Endothelial cell (in vitro differentiated cells): ENCODE measurements around the gene FAR1. TPM values are rescaled to one million over a fixed set of nuclear protein-coding genes. Genes with fewer than 3 reads are reported as not detected.

ENCODE experiments used
- DNase-seq: peaks from one replicate; pipeline ENCODE4 v3.0.0; 2021; ENCODE audit warnings: low spot score
- H3K27ac Mint-ChIP-seq: one replicate; pipeline ENCODE4 v1.8.0; 2021; ENCODE audit warnings: mixed read lengths, inconsistent platforms; ENCODE audit not compliant: unreplicated experiment
- H3K27me3 Mint-ChIP-seq: one replicate; pipeline ENCODE4 v1.8.0; 2021; ENCODE audit warnings: mild to moderate bottlenecking, moderate library complexity, mixed read lengths, inconsistent platforms; ENCODE audit not compliant: unreplicated experiment
- H3K36me3 Mint-ChIP-seq: one replicate; pipeline ENCODE4 v1.8.0; 2021; ENCODE audit warnings: mild to moderate bottlenecking, low read depth, mixed read lengths, inconsistent platforms; ENCODE audit not compliant: unreplicated experiment
- H3K4me1 Mint-ChIP-seq: one replicate; pipeline ENCODE4 v1.8.0; 2021; ENCODE audit warnings: mild to moderate bottlenecking, mixed read lengths, inconsistent platforms; ENCODE audit not compliant: unreplicated experiment
- H3K4me3 Mint-ChIP-seq: one replicate; pipeline ENCODE4 v1.8.0; 2021; ENCODE audit warnings: mild to moderate bottlenecking, mixed read lengths, inconsistent platforms; ENCODE audit not compliant: unreplicated experiment
- H3K9me3 Mint-ChIP-seq: one replicate; pipeline ENCODE4 v1.8.0; 2021; ENCODE audit warnings: mixed read lengths, inconsistent platforms; ENCODE audit not compliant: unreplicated experiment
- CTCF ChIP-seq: fragments of 200-600 bp; sonication (generic); IDR thresholded peaks from one replicate; pipeline ENCODE4 v1.5.0; 2021; ENCODE audit warnings: antibody characterized with exemption; ENCODE audit not compliant: unreplicated experiment
- total RNA-seq: library from RNA; stranded (reverse); fragmentation: NEBNext Ultra II Directional; extraction: Animal tissue kit (Norgen Biotek cat#: 25700); gene quantifications from one replicate; pipeline ENCODE4 v1.2.1, GENCODE V29; 2021; ENCODE audit not compliant: unreplicated experiment

The FAR1 gene
- total RNA-seq, 1 donor from 2014 or later: 77.8 TPM

DNA sequence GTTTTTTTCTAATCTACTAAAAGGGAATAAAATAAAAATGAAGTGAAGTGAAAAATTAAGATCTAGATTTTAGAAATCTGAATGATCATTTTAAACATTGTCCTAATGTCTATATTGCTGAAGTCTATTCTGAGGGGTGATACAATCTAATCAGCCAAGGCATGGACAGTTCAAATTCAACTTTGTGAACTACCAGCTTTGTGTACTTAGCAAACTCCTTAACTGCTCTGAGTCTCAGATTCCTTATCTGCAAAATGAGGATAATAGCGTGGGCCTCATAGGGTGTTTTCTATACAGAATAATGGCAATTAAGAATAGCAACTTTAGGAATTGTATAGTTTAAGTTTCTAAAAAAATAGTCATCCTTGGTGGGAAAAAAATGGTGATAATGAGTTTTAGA, 31.4 kb downstream of the FAR1 start:
- H3K4me1 Mint-ChIP-seq: peaks cover 18% of the 10 kb centered on the region
- no peak overlapping the region for H3K27ac Mint-ChIP-seq
- no peak for TF ChIP-seq CTCF
- H3K27me3 Mint-ChIP-seq: no peaks in the 10 kb centered on the region
- H3K36me3 Mint-ChIP-seq: peaks cover 16% of the 10 kb centered on the region
- DNase-seq: no peak
- H3K9me3 Mint-ChIP-seq: no peaks in the 10 kb centered on the region
- H3K4me3 Mint-ChIP-seq: no peak overlapping the region

GRCh38 chr11:13701506-13701905, 33.0 kb downstream of the FAR1 start:
- H3K27ac Mint-ChIP-seq: no peak overlapping the region
- DNase-seq: no peak

DNA sequence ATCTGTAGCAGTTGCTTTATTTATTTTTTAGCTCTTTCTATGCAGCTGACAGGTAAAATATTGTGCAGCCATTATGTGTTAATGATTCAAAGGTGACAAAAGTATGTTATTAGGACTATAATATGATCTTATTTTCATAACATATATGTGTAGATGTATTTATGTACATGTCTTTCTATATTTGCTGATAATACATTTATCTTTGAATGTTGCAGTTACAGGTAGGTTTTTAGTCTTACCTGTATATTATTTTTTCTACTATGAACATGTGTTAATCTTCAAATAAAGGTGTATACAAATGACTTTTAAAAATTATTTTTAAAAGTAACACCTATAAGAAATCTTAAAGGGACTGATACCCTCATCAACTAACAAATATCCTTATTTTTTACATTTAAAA, 33.6 kb downstream of the FAR1 start:
- H3K36me3 Mint-ChIP-seq: peaks cover 12% of the 10 kb centered on the region
- H3K4me3 Mint-ChIP-seq: no peak overlapping the region
- TF ChIP-seq CTCF: no peak
- no peak for DNase-seq
- H3K27ac Mint-ChIP-seq: no peak overlapping the region
- H3K4me1 Mint-ChIP-seq: peaks cover 25% of the 10 kb centered on the region
- H3K27me3 Mint-ChIP-seq: no peaks in the 10 kb centered on the region
- H3K9me3 Mint-ChIP-seq: no peaks in the 10 kb centered on the region

More at GRCh38 chr11:13701506-13701905, 33.0 kb downstream of the FAR1 start:
- H3K4me1 Mint-ChIP-seq: peaks cover 25% of the 10 kb centered on the region
- no peaks in the 10 kb centered on the region for H3K9me3 Mint-ChIP-seq
- no peak for TF ChIP-seq CTCF
- H3K4me3 Mint-ChIP-seq: no peak overlapping the region
- H3K36me3 Mint-ChIP-seq: peaks cover 12% of the 10 kb centered on the region
- H3K27me3 Mint-ChIP-seq: no peaks in the 10 kb centered on the region

- H3K27ac Mint-ChIP-seq: peak overlapping the region; percentile 94
- DNase-seq: no peak
- H3K4me1 Mint-ChIP-seq: peaks cover 16% of the 10 kb centered on the region
- H3K36me3 Mint-ChIP-seq: peaks cover 5% of the 10 kb centered on the region
- no peak for TF ChIP-seq CTCF
- H3K27me3 Mint-ChIP-seq: no peaks in the 10 kb centered on the region
- no peaks in the 10 kb centered on the region for H3K9me3 Mint-ChIP-seq
- no peak overlapping the region for H3K4me3 Mint-ChIP-seq
Measured at GRCh38 chr11:13705710-13706109, 37.2 kb downstream of the FAR1 start.

DNA sequence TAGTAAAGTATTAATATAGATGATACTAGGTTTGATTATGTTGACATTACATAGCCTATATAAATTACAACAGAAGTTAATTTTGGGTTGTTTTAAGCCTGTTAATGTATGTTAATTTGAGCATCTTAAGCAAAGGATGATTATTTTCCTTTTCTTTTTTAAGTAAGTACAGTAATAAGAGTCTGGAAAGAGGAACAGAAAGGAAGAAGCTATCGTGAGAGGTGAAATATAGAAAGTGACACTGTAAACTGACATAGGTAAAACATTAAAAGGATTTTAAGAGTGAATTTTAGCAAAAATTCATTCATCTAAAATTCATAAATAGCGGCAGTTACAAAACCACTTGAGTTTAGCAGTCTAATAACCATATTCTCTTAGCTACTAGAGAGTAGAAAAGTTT, 45.5 kb downstream of the FAR1 start:
- Mint-ChIP-seq H3K4me3 (no peak overlapping the region), H3K27me3 (no peaks in the 10 kb centered on the region), H3K9me3 (no peaks in the 10 kb centered on the region), H3K4me1 (peaks cover 7% of the 10 kb centered on the region), H3K27ac (no peak overlapping the region), H3K36me3 (peaks cover 21% of the 10 kb centered on the region)
- TF ChIP-seq CTCF: no peak
- DNase-seq: no peak
